ENCODE data around the gene TNFRSF13B. TPM values are rescaled to one million over a fixed set of nuclear protein-coding genes. Genes with fewer than 3 reads are reported as not detected.
A peak's percentile ranks its signal among the peaks of the same experiment; 100 is the strongest.
"Not testable (repeated sequence)": the region's sequence is repeated elsewhere in the genome, so short reads cannot be mapped to it uniquely, and the experiment has no call there.

The TNFRSF13B gene
- total RNA-seq, 6 donors from 2014 or later, result 0.57 to 6.3 (median 2.1) TPM; not detected in 1

DNA sequence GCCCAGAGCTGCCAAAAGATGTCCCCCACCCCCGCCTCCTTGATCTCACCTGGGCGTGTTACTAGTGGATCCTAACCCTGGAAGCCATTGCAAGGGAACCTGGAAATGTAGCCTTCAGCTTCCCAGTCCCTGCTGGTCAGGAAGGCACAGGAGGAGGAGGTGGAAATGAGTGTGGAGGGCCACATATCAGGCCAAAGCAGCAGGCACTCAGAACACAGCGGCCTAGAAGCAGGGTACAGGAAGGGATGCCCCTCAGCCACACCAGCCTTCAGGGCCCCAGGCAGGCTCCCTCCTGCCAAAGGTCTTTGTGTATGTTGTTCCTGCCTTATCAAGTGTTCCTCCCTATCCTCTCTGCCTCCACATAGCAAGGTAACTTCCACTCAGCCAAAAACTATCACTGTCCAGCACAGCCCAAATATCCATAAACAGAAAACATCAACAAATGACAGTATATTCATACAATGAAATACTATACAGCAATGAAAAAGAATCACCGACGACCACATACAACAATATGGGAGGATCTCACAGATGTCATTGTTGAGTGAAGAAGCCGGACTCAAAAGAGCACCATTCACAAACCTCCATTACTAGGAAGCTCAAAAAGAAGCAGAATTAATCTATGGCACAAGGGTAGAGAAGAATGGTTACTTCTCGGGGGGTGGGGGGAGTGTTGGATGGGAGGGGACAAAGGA, 28.2 kb upstream of the TNFRSF13B start:
- H3K36me3 ChIP-seq, result no peaks in the 10 kb centered on the region
- H3K27me3 ChIP-seq, result no peaks in the 10 kb centered on the region
- no peak overlapping the region for H3K27ac ChIP-seq
- ATAC-seq (ENCODE audit: low FRiP score in 2 of 2) (no peak), DNase-seq (no peak)
- no peak overlapping the region for H3K4me3 ChIP-seq
- no peaks in the 10 kb centered on the region for H3K9me3 ChIP-seq
- TF ChIP-seq, protein P1, sequence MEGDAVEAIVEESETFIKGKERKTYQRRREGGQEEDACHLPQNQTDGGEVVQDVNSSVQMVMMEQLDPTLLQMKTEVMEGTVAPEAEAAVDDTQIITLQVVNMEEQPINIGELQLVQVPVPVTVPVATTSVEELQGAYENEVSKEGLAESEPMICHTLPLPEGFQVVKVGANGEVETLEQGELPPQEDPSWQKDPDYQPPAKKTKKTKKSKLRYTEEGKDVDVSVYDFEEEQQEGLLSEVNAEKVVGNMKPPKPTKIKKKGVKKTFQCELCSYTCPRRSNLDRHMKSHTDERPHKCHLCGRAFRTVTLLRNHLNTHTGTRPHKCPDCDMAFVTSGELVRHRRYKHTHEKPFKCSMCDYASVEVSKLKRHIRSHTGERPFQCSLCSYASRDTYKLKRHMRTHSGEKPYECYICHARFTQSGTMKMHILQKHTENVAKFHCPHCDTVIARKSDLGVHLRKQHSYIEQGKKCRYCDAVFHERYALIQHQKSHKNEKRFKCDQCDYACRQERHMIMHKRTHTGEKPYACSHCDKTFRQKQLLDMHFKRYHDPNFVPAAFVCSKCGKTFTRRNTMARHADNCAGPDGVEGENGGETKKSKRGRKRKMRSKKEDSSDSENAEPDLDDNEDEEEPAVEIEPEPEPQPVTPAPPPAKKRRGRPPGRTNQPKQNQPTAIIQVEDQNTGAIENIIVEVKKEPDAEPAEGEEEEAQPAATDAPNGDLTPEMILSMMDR (IDR thresholded peaks at IDR 0.05), result no peak
- TF ChIP-seq POLR2AphosphoS5 (IDR thresholded peaks at IDR 0.05) (no peak), EP300 (IDR thresholded peaks at IDR 0.05) (no peak), POLR2A (IDR thresholded peaks at IDR 0.05) (no peak)
- peaks cover 5 to 9% (median 6%) of the 10 kb centered on the region in 4 donors for H3K4me1 ChIP-seq
- 86 to 93% methylated on average over 7 of the region's 7 CpGs for WGBS, 2 donors

DNA sequence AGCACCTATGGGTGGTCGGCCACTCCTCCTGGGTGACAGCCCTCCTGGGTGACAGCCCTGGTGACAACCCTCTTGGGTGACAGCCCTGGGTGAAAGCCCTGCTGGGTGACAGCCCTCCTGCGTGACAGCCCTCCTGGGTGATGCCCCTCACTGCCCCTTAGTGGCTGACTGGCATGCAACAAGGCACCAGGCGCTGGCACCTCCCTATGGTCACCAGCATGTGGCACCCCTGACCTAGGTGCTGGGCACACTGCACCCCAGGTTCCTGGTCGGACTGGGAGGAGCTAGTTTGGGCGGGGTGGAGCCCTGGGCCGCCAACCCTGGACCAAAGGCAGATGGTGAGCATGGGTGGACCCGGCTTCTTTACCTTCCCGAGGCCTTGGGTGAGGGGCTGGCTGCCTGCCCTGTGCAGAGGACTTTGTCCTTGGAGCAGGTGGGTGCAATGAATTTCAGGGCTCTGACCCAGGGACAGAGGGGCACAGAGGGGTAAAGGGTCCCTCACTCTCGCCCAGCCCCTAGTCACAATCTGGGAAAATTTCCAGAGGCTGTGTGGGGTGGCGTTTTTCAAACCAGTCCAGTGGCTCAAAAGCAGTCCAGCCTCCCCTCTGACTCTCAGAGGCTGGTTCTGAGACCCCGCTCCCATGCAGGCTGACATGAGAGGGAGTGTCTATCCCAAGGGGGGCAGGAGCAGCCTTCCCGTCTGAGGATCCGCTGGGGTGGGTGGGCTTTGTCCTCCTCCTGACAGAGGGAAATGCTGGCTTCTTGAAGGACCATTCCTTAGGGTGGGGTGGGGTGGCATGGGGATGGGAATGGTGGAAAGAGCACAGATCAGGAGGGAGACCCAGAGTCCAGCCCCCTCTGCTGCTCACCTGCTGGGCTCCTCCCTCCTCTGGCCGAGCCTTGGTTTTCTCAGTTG, 25.9 kb upstream of the TNFRSF13B start:
- Histone ChIP-seq H3K27me3 (no peaks in the 10 kb centered on the region), H3K4me3 (no peak overlapping the region), H3K9me3 (no peaks in the 10 kb centered on the region), H3K27ac (no peak overlapping the region), H3K4me1 (peaks cover 5 to 9% (median 6%) of the 10 kb centered on the region in 4 donors), H3K36me3 (no peaks in the 10 kb centered on the region)
- TF ChIP-seq POLR2AphosphoS5 (IDR thresholded peaks at IDR 0.05) (no peak), EP300 (IDR thresholded peaks at IDR 0.05) (no peak), POLR2A (IDR thresholded peaks at IDR 0.05) (no peak)
- TF ChIP-seq, protein P1 (IDR thresholded peaks at IDR 0.05), result no peak
- DNase-seq, result no peak
- peak in 1 of 2 donors; percentile 11 for ATAC-seq (ENCODE audit: low FRiP score in 2 of 2)
- 87 to 100% methylated on average over 5 to 13 of the region's 14 CpGs for WGBS, 2 donors

DNA sequence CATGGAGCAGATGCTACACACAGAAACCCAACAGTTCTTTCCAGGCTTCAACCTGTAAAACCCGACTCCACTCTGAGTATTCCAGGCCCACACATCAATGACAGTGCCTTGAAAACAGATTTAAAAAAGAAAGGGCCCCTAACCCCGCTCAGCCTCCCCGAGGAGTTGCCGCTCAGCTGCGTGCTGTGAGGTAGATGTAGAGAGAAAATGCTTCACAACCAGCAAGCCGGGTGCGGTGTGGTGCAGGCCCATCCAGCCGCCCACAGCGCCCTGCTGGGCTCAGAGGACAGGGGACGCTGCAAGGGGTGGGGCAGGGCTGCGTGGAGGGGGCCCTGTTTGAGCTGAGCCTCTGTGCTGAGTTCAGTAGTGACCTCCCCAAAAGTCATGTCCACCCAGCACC, 24.8 kb upstream of the TNFRSF13B start:
- not testable (repeated sequence) for H3K9me3 ChIP-seq; H3K36me3 ChIP-seq; H3K27me3 ChIP-seq; DNase-seq; H3K4me1 ChIP-seq; ATAC-seq (ENCODE audit: low FRiP score in 2 of 2); H3K27ac ChIP-seq; H3K4me3 ChIP-seq
- WGBS, 2 donors, result 89 to 93% methylated on average over 11 of the region's 11 CpGs

DNA sequence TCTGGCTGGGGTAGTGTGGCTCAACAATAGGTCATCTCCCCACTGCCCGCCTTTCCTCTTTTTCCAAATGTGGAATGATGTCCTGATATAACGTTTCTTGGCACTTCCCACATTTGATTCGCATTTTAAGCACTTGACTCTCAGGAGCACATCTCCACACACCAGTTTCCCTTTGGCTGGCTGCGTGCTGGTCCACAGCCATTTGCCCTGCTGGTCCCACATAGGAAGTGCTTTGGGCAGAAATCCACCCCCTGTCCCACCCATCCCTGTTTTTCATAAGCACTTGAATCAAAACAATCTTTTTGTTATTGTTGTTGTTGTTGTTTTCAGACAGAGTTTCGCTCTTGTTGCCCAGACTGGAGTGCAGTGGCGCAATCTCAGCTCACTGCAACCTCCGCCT, 24.0 kb upstream of the TNFRSF13B start:
- Histone ChIP-seq H3K4me1 (peaks cover 0 to 6% (median 0%) of the 10 kb centered on the region in 4 donors), H3K36me3 (no peaks in the 10 kb centered on the region), H3K27ac (no peak overlapping the region), H3K9me3 (no peaks in the 10 kb centered on the region), H3K4me3 (no peak overlapping the region), H3K27me3 (no peaks in the 10 kb centered on the region)
- TF ChIP-seq, protein P1 (IDR thresholded peaks at IDR 0.05), result no peak
- TF ChIP-seq POLR2AphosphoS5 (IDR thresholded peaks at IDR 0.05) (no peak), EP300 (IDR thresholded peaks at IDR 0.05) (no peak), POLR2A (IDR thresholded peaks at IDR 0.05) (no peak)
- ATAC-seq (ENCODE audit: low FRiP score in 2 of 2) (no peak), DNase-seq (no peak)
- WGBS, 2 donors, result 90 to 92% methylated on average over 7 of the region's 7 CpGs

DNA sequence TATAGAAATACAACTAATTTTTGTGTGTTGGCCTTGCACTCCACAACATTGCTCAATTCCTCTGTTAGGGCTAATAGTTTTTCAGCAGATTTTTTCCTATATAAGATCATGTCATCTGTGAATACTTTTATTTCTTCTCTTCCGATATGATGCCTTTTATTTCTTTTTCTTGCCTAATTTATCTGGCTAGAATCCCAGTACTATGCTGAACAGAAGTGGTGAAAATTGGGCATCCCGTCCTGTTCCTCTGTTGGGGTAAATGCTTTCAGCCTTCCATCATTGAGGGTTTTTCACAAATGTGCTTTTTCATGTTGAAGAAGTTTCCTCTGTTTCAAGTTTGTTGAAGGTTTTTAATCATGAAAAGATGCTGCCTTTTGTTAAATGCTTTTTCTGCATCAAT, 22.7 kb upstream of the TNFRSF13B start:
- no peaks in the 10 kb centered on the region for H3K36me3 ChIP-seq
- H3K9me3 ChIP-seq, result no peaks in the 10 kb centered on the region
- H3K4me1 ChIP-seq, result peaks cover 0 to 6% (median 0%) of the 10 kb centered on the region in 4 donors
- no peak for ATAC-seq (ENCODE audit: low FRiP score in 2 of 2)
- no peak overlapping the region for H3K4me3 ChIP-seq
- 80 to 92% methylated on average over 2 of the region's 2 CpGs for WGBS, 2 donors
- no peak for TF ChIP-seq POLR2AphosphoS5 (IDR thresholded peaks at IDR 0.05)
- no peak for TF ChIP-seq POLR2A (IDR thresholded peaks at IDR 0.05)
- TF ChIP-seq, protein P1 (IDR thresholded peaks at IDR 0.05), result no peak
- TF ChIP-seq EP300 (IDR thresholded peaks at IDR 0.05), result no peak
- H3K27ac ChIP-seq, result no peak overlapping the region
- no peaks in the 10 kb centered on the region for H3K27me3 ChIP-seq
- no peak for DNase-seq
